Bronchial epithelial cell (primary cell): ENCODE measurements around the gene CHN1. TPM values are rescaled to one million over a fixed set of nuclear protein-coding genes. Genes with fewer than 3 reads are reported as not detected.

Source experiments
- DNase-seq: peaks from one replicate; pipeline ENCODE4 v3.0.0-alpha.2; 2010; ENCODE audit warnings: low read depth
- FAIRE-seq: peaks from 2 replicates; lab custom pipeline; 2011; peaks lifted over from hg19 to GRCh38; lab: Jason Lieb, UNC
- H3K27me3 ChIP-seq: 2 replicates; pipeline ENCODE4 v1.5.1; 2011; ENCODE audit warnings: low read length; ENCODE audit not compliant: control insufficient read depth, insufficient read depth
- H3K36me3 ChIP-seq: 2 replicates; pipeline ENCODE4 v1.5.1; 2011; ENCODE audit warnings: low read length; ENCODE audit not compliant: control insufficient read depth, insufficient read depth
- H3K4me3 ChIP-seq: 2 replicates; pipeline ENCODE4 v1.5.1; 2011; ENCODE audit warnings: mild to moderate bottlenecking, low read depth, low read length, control low read depth
- CTCF ChIP-seq: IDR thresholded peaks from 2 replicates; pipeline ENCODE4 v1.5.1; 2011; ENCODE audit warnings: mild to moderate bottlenecking, moderate library complexity, low read length, control low read depth, inconsistent platforms; ENCODE audit not compliant: insufficient read depth, severe bottlenecking
- total RNA-seq: library from RNA; depleted of rRNA; stranded (reverse); fragments of >200 nt; gene quantifications from 2 replicates; pipeline ENCODE4 v1.2.1, GENCODE V29; 2014

Gene CHN1
- total RNA-seq, 1 donor from 2014 or later = 2.6 TPM

GRCh38 chr2:174881678-174882077 is 123.5 kb downstream of the CHN1 start:
- H3K27me3 ChIP-seq = no peaks in the 10 kb centered on the region
- FAIRE-seq (no peak), DNase-seq (no peak)
- TF ChIP-seq CTCF = no peak
- no peaks in the 10 kb centered on the region for H3K36me3 ChIP-seq
- H3K4me3 ChIP-seq = no peak overlapping the region

GRCh38 chr2:174878537-174879147 is 126.5 kb downstream of the CHN1 start:
- DNase-seq (peak; percentile 29), FAIRE-seq (no peak)
- no peaks in the 10 kb centered on the region for H3K36me3 ChIP-seq
- no peak for TF ChIP-seq CTCF
- no peaks in the 10 kb centered on the region for H3K27me3 ChIP-seq
- H3K4me3 ChIP-seq = peak overlapping the region; percentile 5

GRCh38 chr2:174877751-174878150 is 127.4 kb downstream of the CHN1 start:
- FAIRE-seq (peak; percentile 23), DNase-seq (no peak)
- Histone ChIP-seq H3K27me3 (no peaks in the 10 kb centered on the region), H3K4me3 (no peak overlapping the region), H3K36me3 (no peaks in the 10 kb centered on the region)
- no peak for TF ChIP-seq CTCF

GRCh38 chr2:174877301-174877700 is 127.9 kb downstream of the CHN1 start:
- Histone ChIP-seq H3K27me3 (no peaks in the 10 kb centered on the region), H3K4me3 (no peak overlapping the region), H3K36me3 (no peaks in the 10 kb centered on the region)
- FAIRE-seq (no peak), DNase-seq (no peak)
- no peak for TF ChIP-seq CTCF

- no peak for TF ChIP-seq CTCF
- DNase-seq (no peak), FAIRE-seq (no peak)
- no peaks in the 10 kb centered on the region for H3K36me3 ChIP-seq
- H3K27me3 ChIP-seq = no peaks in the 10 kb centered on the region
- H3K4me3 ChIP-seq = no peak overlapping the region
Measured at GRCh38 chr2:174874085-174874484, 131.1 kb downstream of the CHN1 start.

GRCh38 chr2:174873471-174873870 is 131.7 kb downstream of the CHN1 start:
- Histone ChIP-seq H3K36me3 (no peaks in the 10 kb centered on the region), H3K27me3 (no peaks in the 10 kb centered on the region), H3K4me3 (no peak overlapping the region)
- DNase-seq (no peak), FAIRE-seq (no peak)
- no peak for TF ChIP-seq CTCF
